ENCODE measurements around the gene DNAJC1. TPM values are rescaled to one million over a fixed set of nuclear protein-coding genes. Genes with fewer than 3 reads are reported as not detected.

Gene DNAJC1
- total and polyA plus RNA-seq, 2 donors (not counting 3 experiments of a cell fraction or from before 2014, with no cell fraction given), result 11.2 to 19.7 TPM

GRCh38 chr10:21927631-21928353, 75.7 kb downstream of the DNAJC1 start:
- no TSS peak for BruUV-seq (replicated peaks)
- H3K9ac ChIP-seq (replicated peaks; ENCODE audit: extremely low read depth, insufficient read depth, low read length), result no peak overlapping the region
- FAIRE-seq, result no peak
- H3K4me3 ChIP-seq (replicated peaks in 1 of 3; ENCODE audit: insufficient read depth in 1 of 3, low read depth in 1 of 3, low read length in 3 of 3), result no peak overlapping the region
- H3K27me3 ChIP-seq (ENCODE audit: control insufficient read depth in 2 of 2, insufficient read depth in 2 of 2, low read length in 2 of 2), result no peaks in the 10 kb centered on the region
- H3K27ac ChIP-seq (ENCODE audit: insufficient read depth, low read depth, low read length), result no peak overlapping the region
- no peaks in the 10 kb centered on the region for H3K9me1 ChIP-seq (replicated peaks; ENCODE audit: control insufficient read depth, extremely low read depth, insufficient read depth, low read length)
- no peaks in the 10 kb centered on the region for H3K4me1 ChIP-seq (ENCODE audit: control insufficient read depth, extremely low read depth, insufficient read depth, low read length)
- peak; percentile 7 for DNase-seq (ENCODE audit: low read depth, low spot score)
- POLR2A ChIA-PET, result no interaction called here
- dilution Hi-C loops (cut with MboI; ENCODE audit: extremely low pct_ligation_motif_present, low sequenced_read_pairs), result no loop called here
- H2AFZ ChIP-seq (ENCODE audit: low read depth, low read length), result no peak overlapping the region
- H4K20me1 ChIP-seq (replicated peaks; ENCODE audit: control insufficient read depth, extremely low read depth, insufficient read depth, low read length), result no peaks in the 10 kb centered on the region
- H3K9me3 ChIP-seq (replicated peaks; ENCODE audit: control insufficient read depth, insufficient read depth, low read length), result no peaks in the 10 kb centered on the region
- intact Hi-C loops (cut with micrococcal nuclease), result no loop called here
- H3K79me2 ChIP-seq (ENCODE audit: control insufficient read depth, insufficient read depth, low read length), result no peaks in the 10 kb centered on the region
- H3K4me2 ChIP-seq (ENCODE audit: insufficient read depth, low read length), result no peak overlapping the region
- CTCF ChIA-PET, result interaction anchor here (1.0 kb wide), 1 partner anchor 40 kb away, joined by 3 read pairs; no protein-coding TSS in a partner anchor
- TF ChIP-seq POLR2AphosphoS5 (IDR thresholded peaks at IDR 0.05; ENCODE audit: insufficient read depth, low read depth, low read length), result no peak
- TF ChIP-seq POLR2A (IDR thresholded peaks at IDR 0.05; ENCODE audit: low read depth, low read length), result no peak
- no peak for TF ChIP-seq CTCF (IDR thresholded peaks at IDR 0.05; ENCODE audit: extremely low read depth in 1 of 2, insufficient read depth in 1 of 2, low read depth in 1 of 2, low read length in 2 of 2)
- TF ChIP-seq MYC (IDR thresholded peaks at IDR 0.05; ENCODE audit: low read depth, low read length), result no peak
- no peak for TF ChIP-seq MAX (IDR thresholded peaks at IDR 0.05; ENCODE audit: insufficient read depth, insufficient read length)
- no peaks in the 10 kb centered on the region for H3K36me3 ChIP-seq (ENCODE audit: control insufficient read depth in 2 of 2, extremely low read depth in 1 of 2, insufficient read depth in 2 of 2, low read length in 2 of 2)

- POLR2A ChIA-PET, result no interaction called here
- Histone ChIP-seq H2AFZ (ENCODE audit: low read depth, low read length) (no peak overlapping the region), H3K9me3 (replicated peaks; ENCODE audit: control insufficient read depth, insufficient read depth, low read length) (no peaks in the 10 kb centered on the region), H3K9me1 (replicated peaks; ENCODE audit: control insufficient read depth, extremely low read depth, insufficient read depth, low read length) (no peaks in the 10 kb centered on the region), H3K27ac (ENCODE audit: insufficient read depth, low read depth, low read length) (no peak overlapping the region), H3K4me3 (replicated peaks in 1 of 3; ENCODE audit: insufficient read depth in 1 of 3, low read depth in 1 of 3, low read length in 3 of 3) (no peak overlapping the region), H3K27me3 (ENCODE audit: control insufficient read depth in 2 of 2, insufficient read depth in 2 of 2, low read length in 2 of 2) (no peaks in the 10 kb centered on the region), H3K4me1 (ENCODE audit: control insufficient read depth, extremely low read depth, insufficient read depth, low read length) (no peaks in the 10 kb centered on the region), H3K9ac (replicated peaks; ENCODE audit: extremely low read depth, insufficient read depth, low read length) (no peak overlapping the region), H3K4me2 (ENCODE audit: insufficient read depth, low read length) (peak overlapping the region; percentile 17), H4K20me1 (replicated peaks; ENCODE audit: control insufficient read depth, extremely low read depth, insufficient read depth, low read length) (no peaks in the 10 kb centered on the region), H3K79me2 (ENCODE audit: control insufficient read depth, insufficient read depth, low read length) (no peaks in the 10 kb centered on the region), H3K36me3 (ENCODE audit: control insufficient read depth in 2 of 2, extremely low read depth in 1 of 2, insufficient read depth in 2 of 2, low read length in 2 of 2) (no peaks in the 10 kb centered on the region)
- intact Hi-C loops (cut with micrococcal nuclease) (no loop called here), dilution Hi-C loops (cut with MboI; ENCODE audit: extremely low pct_ligation_motif_present, low sequenced_read_pairs) (no loop called here)
- BruUV-seq (replicated peaks), result no TSS peak
- CTCF ChIA-PET, result no interaction called here
- TF ChIP-seq FOS (IDR thresholded peaks at IDR 0.05; ENCODE audit: borderline replicate concordance, insufficient read depth, low read length) (no peak), JUN (IDR thresholded peaks at IDR 0.05; ENCODE audit: borderline replicate concordance, insufficient read depth, insufficient read length, low read depth) (peak; percentile 6), POLR2AphosphoS5 (IDR thresholded peaks at IDR 0.05; ENCODE audit: insufficient read depth, low read depth, low read length) (no peak), GATA2 (IDR thresholded peaks at IDR 0.05; ENCODE audit: insufficient read depth, insufficient read length, low read depth, low read length) (no peak), MYC (IDR thresholded peaks at IDR 0.05; ENCODE audit: low read depth, low read length) (no peak)
- DNase-seq (ENCODE audit: low read depth, low spot score) (peak; percentile 71), FAIRE-seq (no peak)
These were observed 76.6 kb downstream of the DNAJC1 start for GRCh38 chr10:21926949-21927348.

All from endothelial cell of umbilical vein (primary cell).